Transverse colon (tissue), 4 donors: ENCODE measurements around the gene RAB27A. TPM values are rescaled to one million over a fixed set of nuclear protein-coding genes. Genes with fewer than 3 reads are reported as not detected.

ENCODE experiments used
- DNase-seq: peaks from one replicate; pipeline ENCODE4 v3.0.0-alpha.2; 2019
- H3K27ac ChIP-seq, 4 donors: fragments of 200-600 bp; sonication (generic); 2 replicates each; pipeline ENCODE4 v1.5.1; 2016 to 2018; ENCODE audit warnings: inconsistent platforms in 4 of 4
- H3K27me3 ChIP-seq: fragments of 200-600 bp; sonication (generic); 2 replicates; pipeline ENCODE4 v1.5.1; 2017; ENCODE audit warnings: inconsistent platforms
- H3K36me3 ChIP-seq, 4 donors: fragments of 200-600 bp; sonication (generic); 2 replicates each; pipeline ENCODE4 v1.5.1; 2017 to 2019; ENCODE audit warnings: inconsistent platforms in 4 of 4
- H3K4me1 ChIP-seq, 4 donors: fragments of 200-600 bp; sonication (generic); 2 replicates each; pipeline ENCODE4 v1.5.1; 2017 to 2020; ENCODE audit warnings: inconsistent platforms in 4 of 4
- H3K4me3 ChIP-seq, 4 donors: fragments of 200-600 bp; sonication (generic); 1 replicate in 1 of 4; 2 replicates in 3 of 4; pipeline versions ENCODE4 v1.5.1 to v1.6.1; 2017 to 2019; ENCODE audit warnings: inconsistent platforms in 4 of 4
- H3K9me3 ChIP-seq, 2 donors: fragments of 200-600 bp; sonication (generic); 2 replicates each; pipeline ENCODE4 v1.5.1; 2017 to 2019; ENCODE audit warnings: inconsistent platforms in 2 of 2
- CTCF ChIP-seq, 5 experiments: fragments of 200-600 bp in 3 of 5; fragments of 450-650 bp in 2 of 5; sonication (generic) in 3 of 5; IDR thresholded peaks; 1 replicate in 2 of 5; 2 replicates in 3 of 5; pipeline ENCODE4 v1.5.1; 2016 to 2017; ENCODE audit warnings: antibody characterized with exemption in 5 of 5, inconsistent platforms in 3 of 5, mild to moderate bottlenecking in 2 of 5, moderate library complexity in 1 of 5
- EP300 ChIP-seq: sonication (generic); formaldehyde crosslinking; IDR thresholded peaks from one replicate; pipeline ENCODE4 v1.6.1; 2017; ENCODE audit warnings: antibody characterized with exemption, low read depth
- POLR2A ChIP-seq: fragments of 450-650 bp; IDR thresholded peaks from one replicate; pipeline ENCODE4 v1.6.1; 2016; ENCODE audit warnings: antibody characterized with exemption, mild to moderate bottlenecking, moderate library complexity
- POLR2AphosphoS5 ChIP-seq, 3 donors: sonication (generic); formaldehyde crosslinking; IDR thresholded peaks; one replicate each; pipeline ENCODE4 v1.6.1; 2016; ENCODE audit warnings: antibody characterized with exemption in 3 of 3
- WGBS, 2 donors: methylation state at CpG; one replicate each; pipeline ENCODE4 v1.1.5; 2018; ENCODE audit warnings: low coverage in 1 of 2; 5-methylcytosine and 5-hydroxymethylcytosine counted together
- in situ Hi-C, 4 donors: fragments of 200-750 bp; cut with MboI; loops; one replicate each; pipeline versions ENCODE4 v1.15.0 to v1.15.1; 2017; ENCODE audit warnings: low sequenced_read_pairs in 3 of 4, low pct_ligation_motif_present in 1 of 4, low pct_unique_long_range_greater_than_20kb in 1 of 4
- intact Hi-C: fragments of 100-400 bp; cut with DNase I; formaldehyde crosslinking; loops from one replicate; pipeline ENCODE4 v1.15.1; 2023; ENCODE audit warnings: low total_unique reads
- total RNA-seq, 4 donors: library from RNA; depleted of rRNA; stranded (reverse); fragments of >200 nt; gene quantifications; one replicate each; pipeline ENCODE4 v1.1.0, GENCODE V29; 2016

The RAB27A gene
- total RNA-seq, 4 donors from 2014 or later = 9.4 to 65.7 (median 24.1) TPM

DNA sequence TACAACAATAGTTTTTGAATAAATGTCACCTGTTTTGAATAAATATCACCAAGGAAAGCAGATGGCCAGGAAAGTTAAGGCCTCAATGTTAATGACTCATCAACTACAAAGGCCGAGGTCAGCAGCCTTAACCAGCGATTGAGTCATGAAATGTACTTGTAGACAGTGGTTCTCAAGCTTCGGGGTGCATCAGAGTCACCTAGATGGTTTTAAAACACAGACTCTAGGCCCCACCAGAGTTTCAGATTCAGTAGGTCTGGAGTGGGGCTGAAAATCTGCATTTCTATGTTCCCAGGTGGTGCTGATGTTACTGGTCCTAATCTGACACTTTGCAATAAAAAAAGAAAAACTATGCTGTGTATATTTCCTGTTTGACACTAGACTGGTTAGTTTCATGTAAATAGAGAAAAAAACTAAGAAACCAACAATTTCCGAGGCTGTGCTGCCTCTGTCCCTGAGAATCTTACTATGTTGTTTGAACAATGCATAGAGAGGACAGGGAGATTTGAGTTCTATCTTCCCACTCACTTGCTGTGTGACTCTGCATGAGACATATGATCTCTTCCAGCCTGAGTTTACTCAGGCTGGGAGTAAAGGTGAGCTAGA, 9.8 kb downstream of the RAB27A start:
- H3K4me1 ChIP-seq = peaks cover 5 to 24% (median 10%) of the 10 kb centered on the region in 4 donors
- intact Hi-C loops = no loop called here
- peak; percentile 34 for DNase-seq
- H3K27ac ChIP-seq = peak overlapping the region; percentile 37 to 71 (median 44)
- no peaks in the 10 kb centered on the region for H3K36me3 ChIP-seq
- no peak overlapping the region for H3K4me3 ChIP-seq
- in situ Hi-C loops = loop anchor here in 1 of 4 donors (10.0 kb wide), 1 partner anchor 65 kb away; no protein-coding TSS in a partner anchor
- 60 to 61% methylated on average over 4 of the region's 4 CpGs for WGBS, 2 donors
- no peaks in the 10 kb centered on the region for H3K9me3 ChIP-seq
- H3K27me3 ChIP-seq = no peaks in the 10 kb centered on the region
- TF ChIP-seq CTCF (IDR thresholded peaks at IDR 0.05) (no peak), POLR2A (no peak), EP300 (no peak), POLR2AphosphoS5 (IDR thresholded peaks at IDR 0.05) (no peak)

GRCh38 chr15:55279100-55279745, 10.4 kb downstream of the RAB27A start:
- no peaks in the 10 kb centered on the region for H3K9me3 ChIP-seq
- peak overlapping the region; percentile 37 to 71 (median 44) for H3K27ac ChIP-seq
- H3K36me3 ChIP-seq = no peaks in the 10 kb centered on the region
- no peaks in the 10 kb centered on the region for H3K27me3 ChIP-seq
- H3K4me3 ChIP-seq = no peak overlapping the region
- intact Hi-C loops (no loop called here), in situ Hi-C loops (no loop called here)
- 60 to 77% methylated on average over 2 of the region's 2 CpGs for WGBS, 2 donors
- H3K4me1 ChIP-seq = peaks cover 5 to 24% (median 10%) of the 10 kb centered on the region in 4 donors
- TF ChIP-seq CTCF (IDR thresholded peaks at IDR 0.05) (no peak), POLR2AphosphoS5 (IDR thresholded peaks at IDR 0.05) (no peak), EP300 (no peak), POLR2A (no peak)
- DNase-seq = no peak

DNA sequence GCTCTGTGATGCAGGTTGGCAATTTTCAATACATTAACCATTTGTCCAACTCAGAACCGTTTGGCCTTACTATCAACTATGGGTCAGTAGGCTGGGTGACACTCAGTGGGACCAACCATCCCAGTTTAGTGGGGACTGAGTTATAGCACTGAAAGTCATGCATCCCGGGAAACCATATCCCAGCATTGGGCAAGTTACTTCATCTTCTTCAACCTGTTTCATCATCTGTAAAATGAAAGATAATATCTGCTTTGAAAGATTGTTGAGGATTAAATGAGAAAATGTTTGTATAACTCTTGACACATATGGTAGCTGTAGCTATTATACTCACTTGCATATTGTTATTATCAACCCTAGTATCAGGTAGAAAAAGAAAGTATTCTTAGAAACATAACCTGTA, 11.9 kb downstream of the RAB27A start:
- no peak for DNase-seq
- TF ChIP-seq EP300 (no peak), CTCF (IDR thresholded peaks at IDR 0.05) (no peak), POLR2A (no peak), POLR2AphosphoS5 (IDR thresholded peaks at IDR 0.05) (no peak)
- H3K27me3 ChIP-seq = no peaks in the 10 kb centered on the region
- peaks cover 2 to 20% (median 7%) of the 10 kb centered on the region in 4 donors for H3K4me1 ChIP-seq
- no peaks in the 10 kb centered on the region for H3K9me3 ChIP-seq
- H3K27ac ChIP-seq = peak overlapping the region; percentile 12 to 50 (median 14)
- no peak overlapping the region for H3K4me3 ChIP-seq
- intact Hi-C loops = no loop called here
- in situ Hi-C loops = no loop called here
- WGBS, 2 donors = 68 to 90% methylated on average over 2 of the region's 2 CpGs
- H3K36me3 ChIP-seq = no peaks in the 10 kb centered on the region

- Histone ChIP-seq H3K27me3 (no peaks in the 10 kb centered on the region), H3K36me3 (no peaks in the 10 kb centered on the region), H3K4me3 (no peak overlapping the region), H3K9me3 (no peaks in the 10 kb centered on the region), H3K27ac (peak overlapping the region; percentile 12 to 50 (median 14)), H3K4me1 (peaks cover 0 to 16% (median 2%) of the 10 kb centered on the region in 4 donors)
- in situ Hi-C loops (no loop called here), intact Hi-C loops (no loop called here)
- DNase-seq = peak; percentile 19
- 29 to 46% methylated on average over 1 to 7 of the region's 7 CpGs for WGBS, 2 donors
- TF ChIP-seq CTCF (IDR thresholded peaks at IDR 0.05) = no peak
Observed at GRCh38 chr15:55277116-55277564, 12.5 kb downstream of the RAB27A start.
